IMR-90 (cell line): Measurements from ENCODE around the gene PRRC2B. TPM values are rescaled to one million over a fixed set of nuclear protein-coding genes. Genes with fewer than 3 reads are reported as not detected.
A peak's percentile ranks its signal among the peaks of the same experiment; 100 is the strongest.

ENCODE experiments used
- ATAC-seq: fragments of 200-7000 bp; cut with Tn5 transposase; 2 replicates; pipeline ENCODE4 v1.9.1; 2020; ENCODE audit warnings: low read depth, mild to moderate bottlenecking, moderate library complexity
- BruUV-seq: library from RNA; stranded (reverse); fragments of 400-500 nt; replicated peaks from 2 replicates; lab custom pipeline; 2021; lab: Mats Ljungman, UMichigan
- CTCF ChIA-PET: fragments of 300-600 bp; formaldehyde crosslinking; extraction: SDS; loops from one replicate; lab custom pipeline; 2021; ENCODE audit warnings: antibody characterized with exemption; lab: Yijun Ruan, JAX
- POLR2A ChIA-PET: fragments of 300-600 bp; sonication (Branson Sonifier 250); formaldehyde crosslinking; loops from one replicate; lab custom pipeline; 2022; ENCODE audit warnings: antibody characterized with exemption; ENCODE audit not compliant: unreplicated experiment; lab: Charles Lee
- DNase-seq: peaks from one replicate; pipeline ENCODE4 v3.0.0; 2013
- H2AFZ ChIP-seq: replicated peaks from 2 replicates; pipeline ENCODE3; 2013; ENCODE audit warnings: low read length, mild to moderate bottlenecking; ENCODE audit not compliant: poor library complexity
- H2AK5ac ChIP-seq: 2 replicates; pipeline ENCODE4 v1.6.1; 2013; ENCODE audit warnings: low read depth, low read length, inconsistent platforms
- H2AK9ac ChIP-seq: replicated peaks from 2 replicates; pipeline ENCODE3; 2013; ENCODE audit warnings: mild to moderate bottlenecking, low read depth, low read length, moderate library complexity; ENCODE audit not compliant: poor library complexity
- H2BK120ac ChIP-seq: 2 replicates; pipeline ENCODE4 v1.6.1; 2013; ENCODE audit warnings: low read depth, low read length, inconsistent platforms
- H2BK15ac ChIP-seq: 3 replicates; pipeline ENCODE4 v1.6.1; 2013; ENCODE audit warnings: low read depth, low read length, inconsistent platforms
- H2BK20ac ChIP-seq: 2 replicates; pipeline ENCODE4 v1.6.1; 2013; ENCODE audit warnings: low read depth, mild to moderate bottlenecking, inconsistent platforms, low read length, moderate library complexity
- H2BK5ac ChIP-seq: 2 replicates; pipeline ENCODE4 v1.6.1; 2013; ENCODE audit warnings: mild to moderate bottlenecking, low read depth, low read length, inconsistent platforms; ENCODE audit not compliant: poor library complexity, severe bottlenecking
- H3K14ac ChIP-seq: replicated peaks from 2 replicates; pipeline ENCODE4 v1.6.1; 2013; ENCODE audit warnings: low read depth, low read length, inconsistent platforms
- H3K18ac ChIP-seq: 2 replicates; pipeline ENCODE4 v1.6.1; 2013; ENCODE audit warnings: low read depth, low read length, control low read depth
- H3K23ac ChIP-seq: 2 replicates; pipeline ENCODE4 v1.6.1; 2013; ENCODE audit warnings: low read depth, low read length, inconsistent platforms
- H3K27ac ChIP-seq: 2 replicates; pipeline ENCODE4 v1.5.1; 2013; ENCODE audit warnings: mild to moderate bottlenecking, control low read depth, low read length; ENCODE audit not compliant: insufficient read depth
- H3K27me3 ChIP-seq: 2 replicates; pipeline ENCODE4 v1.6.1; 2013; ENCODE audit warnings: low read length; ENCODE audit not compliant: control insufficient read depth, insufficient read depth
- H3K36me3 ChIP-seq: 2 replicates; pipeline ENCODE4 v1.6.1; 2013; ENCODE audit warnings: low read length, mixed read lengths; ENCODE audit not compliant: control insufficient read depth, insufficient read depth
- H3K4ac ChIP-seq: 2 replicates; pipeline ENCODE4 v1.6.1; 2013; ENCODE audit warnings: low read depth, low read length, inconsistent platforms
- H3K4me1 ChIP-seq: 2 replicates; pipeline ENCODE4 v1.6.1; 2013; ENCODE audit warnings: low read length, mixed read lengths; ENCODE audit not compliant: control insufficient read depth, insufficient read depth
- H3K4me2 ChIP-seq: 2 replicates; pipeline ENCODE4 v1.6.1; 2013; ENCODE audit warnings: low read depth, mild to moderate bottlenecking, control low read depth, low read length, moderate library complexity
- H3K4me3 ChIP-seq: 2 replicates; pipeline ENCODE4 v1.5.1; 2013; ENCODE audit warnings: low read depth, mild to moderate bottlenecking, control low read depth, low read length, moderate library complexity; ENCODE audit not compliant: insufficient read depth
- H3K56ac ChIP-seq: 2 replicates; pipeline ENCODE4 v1.6.1; 2013; ENCODE audit warnings: low read length, inconsistent platforms; ENCODE audit not compliant: insufficient read depth; ENCODE audit errors: extremely low read depth
- H3K79me1 ChIP-seq, 2 experiments: 2 replicates each; pipeline ENCODE4 v1.6.1; 2013; ENCODE audit warnings: low read length in 2 of 2, inconsistent platforms in 1 of 2, low read depth in 1 of 2
- H3K9ac ChIP-seq: 2 replicates; pipeline ENCODE4 v1.6.1; 2013; ENCODE audit warnings: low read depth, low read length, control low read depth
- H3K9me1 ChIP-seq: 2 replicates; pipeline ENCODE4 v1.6.1; 2013; ENCODE audit warnings: low read length, inconsistent platforms; ENCODE audit not compliant: insufficient read depth
- H3K9me3 ChIP-seq: 2 replicates; pipeline ENCODE4 v1.6.1; 2013; ENCODE audit warnings: low read length; ENCODE audit not compliant: control insufficient read depth, insufficient read depth
- H4K20me1 ChIP-seq: 2 replicates; pipeline ENCODE4 v1.6.1; 2013; ENCODE audit warnings: low read length, inconsistent platforms; ENCODE audit not compliant: insufficient read depth
- H4K5ac ChIP-seq: 2 replicates; pipeline ENCODE4 v1.6.1; 2013; ENCODE audit warnings: mild to moderate bottlenecking, low read depth, low read length, control low read depth
- H4K8ac ChIP-seq, 2 experiments: 2 replicates each; pipeline ENCODE4 v1.6.1; 2013; ENCODE audit warnings: low read depth in 2 of 2, low read length in 2 of 2, control low read depth in 1 of 2, inconsistent platforms in 1 of 2
- H4K91ac ChIP-seq: 2 replicates; pipeline ENCODE4 v1.6.1; 2013; ENCODE audit warnings: low read depth, low read length, inconsistent platforms; ENCODE audit not compliant: insufficient read depth
- BHLHE40 ChIP-seq: fragments of 150-350 bp; IDR thresholded peaks from 2 replicates; pipeline ENCODE4 v1.6.1; 2016; ENCODE audit warnings: mild to moderate bottlenecking, low read depth, low read length
- CEBPB ChIP-seq: IDR thresholded peaks from 2 replicates; pipeline ENCODE4 v1.6.1; 2012; ENCODE audit warnings: low read depth, low read length, improper control_type of control experiment
- CHD1 ChIP-seq: IDR thresholded peaks from 2 replicates; pipeline ENCODE4 v1.6.1; 2012; ENCODE audit warnings: low read depth, low read length, improper control_type of control experiment
- FOS ChIP-seq: fragments of 150-350 bp; IDR thresholded peaks from 2 replicates; pipeline ENCODE4 v1.6.1; 2016; ENCODE audit warnings: low read depth, low read length
- MAFK ChIP-seq: IDR thresholded peaks from 2 replicates; pipeline ENCODE4 v1.6.1; 2012; ENCODE audit warnings: low read depth, low read length, improper control_type of control experiment
- MAZ ChIP-seq: IDR thresholded peaks from 2 replicates; pipeline ENCODE4 v1.6.1; 2012; ENCODE audit warnings: low read depth, mild to moderate bottlenecking, low read length, improper control_type of control experiment, moderate library complexity, borderline replicate concordance
- MXI1 ChIP-seq: IDR thresholded peaks from 2 replicates; pipeline ENCODE4 v1.6.1; 2012; ENCODE audit warnings: low read depth, mild to moderate bottlenecking, low read length, moderate library complexity, borderline replicate concordance
- NFE2L2 ChIP-seq: fragments of 150-350 bp; IDR thresholded peaks from 2 replicates; pipeline ENCODE4 v1.6.1; 2016; ENCODE audit warnings: low read depth, mild to moderate bottlenecking, low read length
- POLR2A ChIP-seq: IDR thresholded peaks from 2 replicates; pipeline ENCODE4 v1.6.1; 2012; ENCODE audit warnings: mild to moderate bottlenecking, low read depth, low read length
- RAD21 ChIP-seq: IDR thresholded peaks from 2 replicates; pipeline ENCODE4 v1.6.1; 2012; ENCODE audit warnings: low read length, improper control_type of control experiment
- RCOR1 ChIP-seq: IDR thresholded peaks from 2 replicates; pipeline ENCODE4 v1.6.1; 2012; ENCODE audit warnings: mild to moderate bottlenecking, low read length, improper control_type of control experiment; ENCODE audit not compliant: insufficient replicate concordance
- RFX5 ChIP-seq: IDR thresholded peaks from 2 replicates; pipeline ENCODE4 v1.8.0; 2012; ENCODE audit warnings: low read depth, mild to moderate bottlenecking, low read length, moderate library complexity
- SMC3 ChIP-seq: fragments of 150-350 bp; IDR thresholded peaks from 2 replicates; pipeline ENCODE4 v1.6.1; 2016; ENCODE audit warnings: low read depth, mild to moderate bottlenecking, antibody characterized with exemption, low read length, moderate library complexity
- WGBS, 2 experiments: methylation state at CpG; one replicate each; pipeline versions ENCODE4 v1.1.5 to v1.1.7; 2013; ENCODE audit warnings: missing lambda C conversion rate in 2 of 2; ENCODE audit not compliant: insufficient read length in 1 of 2; ENCODE audit errors: extremely low coverage in 2 of 2; 5-methylcytosine and 5-hydroxymethylcytosine counted together
- dilution Hi-C: fragments of 300-500 bp; cut with HindIII; formaldehyde crosslinking; loops from one replicate; pipeline ENCODE4 v1.14.3; 2018; ENCODE audit warnings: low sequenced_read_pairs; ENCODE audit not compliant: unreplicated experiment
- in situ Hi-C: fragments of 300-500 bp; cut with MboI; formaldehyde crosslinking; loops from 3 replicates; pipeline ENCODE4 v1.14.3; 2019; ENCODE audit warnings: low sequenced_read_pairs, inconsistent platforms, mixed read lengths
- intact Hi-C: fragments of 100-400 bp; cut with micrococcal nuclease; formaldehyde crosslinking; loops from 2 replicates; pipeline ENCODE4 v1.10.0; 2022
- polyA plus RNA-seq, 3 experiments: library from polyadenylated mRNA; depleted of rRNA; stranded (reverse); fragments of >200 nt; gene quantifications; 2 replicates each; pipeline ENCODE4 v1.2.3, GENCODE V29; 2012; ENCODE audit warnings: low replicate concordance in 1 of 3
- total RNA-seq: library from RNA; depleted of rRNA; stranded (reverse); fragments of >200 nt; gene quantifications from 2 replicates; pipeline ENCODE4 v1.2.3, GENCODE V29; 2012
- TF ChIP-seq, protein P1 (sequence below): fragments of 150-350 bp; IDR thresholded peaks from 2 replicates; pipeline ENCODE4 v1.6.1; 2016; ENCODE audit warnings: low read depth, mild to moderate bottlenecking, low read length, moderate library complexity, borderline replicate concordance
- TF ChIP-seq, protein P2 (sequence below): fragments of 150-350 bp; IDR thresholded peaks from 2 replicates; pipeline ENCODE4 v1.6.1; 2017; ENCODE audit warnings: mild to moderate bottlenecking, antibody characterized with exemption, low read length, low read depth
- TF ChIP-seq, protein P3 (sequence below): conservative IDR thresholded peaks from 2 replicates; pipeline ENCODE4 v1.5.1; 2012; ENCODE audit warnings: mild to moderate bottlenecking, low read depth, low read length, improper control_type of control experiment

PRRC2B gene
- total and polyA plus RNA-seq, 2 of the 4 experiments (the other 2 are of a cell fraction) = 19.4 to 39.1 TPM

DNA sequence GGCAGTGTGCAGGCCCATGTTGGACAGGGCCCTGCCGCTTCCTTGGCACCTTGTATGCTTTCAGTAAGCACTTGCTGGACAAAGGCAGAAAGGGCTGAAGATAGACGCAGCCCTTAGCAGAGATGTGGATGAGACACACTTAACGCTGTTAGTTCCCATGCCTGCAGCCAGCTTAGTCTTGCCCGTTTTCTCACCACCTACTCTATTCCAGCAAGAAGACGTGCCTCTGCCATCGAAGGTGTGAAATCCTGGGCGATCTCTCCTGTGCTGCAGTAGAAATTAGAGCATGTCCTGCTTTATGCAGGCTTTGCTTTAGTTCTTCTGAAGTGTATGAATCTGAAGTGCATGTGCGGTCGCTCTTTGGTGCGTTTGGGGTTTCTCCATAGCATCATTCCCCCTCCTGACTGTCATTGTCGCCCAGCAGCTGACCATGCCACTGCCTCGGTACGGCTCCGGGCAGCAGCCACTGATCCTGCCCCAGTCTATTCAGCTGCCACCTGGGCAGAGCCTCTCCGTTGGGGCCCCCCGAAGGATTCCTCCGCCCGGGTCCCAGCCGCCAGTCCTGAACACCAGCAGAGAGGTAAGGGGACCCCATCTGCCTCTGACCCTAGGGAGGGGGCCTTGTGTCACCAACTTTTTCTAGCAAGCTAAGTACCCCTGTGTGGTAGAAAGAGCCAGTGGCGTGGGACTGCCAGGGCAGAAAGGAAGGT, 97.3 kb downstream of the PRRC2B start:
- ATAC-seq (no peak), DNase-seq (no peak)
- H3K4ac ChIP-seq = no peak overlapping the region
- H3K23ac ChIP-seq = no peak overlapping the region
- in situ Hi-C loops (no loop called here), dilution Hi-C loops (no loop called here), intact Hi-C loops (no loop called here)
- H4K5ac ChIP-seq = no peak overlapping the region
- peak overlapping the region; percentile 11 for H2AK9ac ChIP-seq
- no peak overlapping the region for H3K4me2 ChIP-seq
- H3K4me3 ChIP-seq = no peak overlapping the region
- no peak overlapping the region for H2BK20ac ChIP-seq
- H3K79me1 ChIP-seq = peaks cover 16 to 46% of the 10 kb centered on the region in 2 experiments
- H3K4me1 ChIP-seq = no peaks in the 10 kb centered on the region
- H3K9me1 ChIP-seq = no peaks in the 10 kb centered on the region
- CTCF ChIA-PET = no interaction called here
- POLR2A ChIA-PET = no interaction called here
- H3K14ac ChIP-seq = no peak overlapping the region
- H3K9me3 ChIP-seq = no peaks in the 10 kb centered on the region
- TF ChIP-seq CHD1 (no peak), RCOR1 (no peak), NFE2L2 (no peak), FOS (no peak), RFX5 (no peak), MAZ (no peak), POLR2A (no peak), MXI1 (no peak), CEBPB (no peak), SMC3 (no peak), RAD21 (no peak), BHLHE40 (no peak), MAFK (no peak)
- TF ChIP-seq, protein P1, sequence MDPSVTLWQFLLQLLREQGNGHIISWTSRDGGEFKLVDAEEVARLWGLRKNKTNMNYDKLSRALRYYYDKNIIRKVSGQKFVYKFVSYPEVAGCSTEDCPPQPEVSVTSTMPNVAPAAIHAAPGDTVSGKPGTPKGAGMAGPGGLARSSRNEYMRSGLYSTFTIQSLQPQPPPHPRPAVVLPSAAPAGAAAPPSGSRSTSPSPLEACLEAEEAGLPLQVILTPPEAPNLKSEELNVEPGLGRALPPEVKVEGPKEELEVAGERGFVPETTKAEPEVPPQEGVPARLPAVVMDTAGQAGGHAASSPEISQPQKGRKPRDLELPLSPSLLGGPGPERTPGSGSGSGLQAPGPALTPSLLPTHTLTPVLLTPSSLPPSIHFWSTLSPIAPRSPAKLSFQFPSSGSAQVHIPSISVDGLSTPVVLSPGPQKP = no peak
- TF ChIP-seq, protein P2, sequence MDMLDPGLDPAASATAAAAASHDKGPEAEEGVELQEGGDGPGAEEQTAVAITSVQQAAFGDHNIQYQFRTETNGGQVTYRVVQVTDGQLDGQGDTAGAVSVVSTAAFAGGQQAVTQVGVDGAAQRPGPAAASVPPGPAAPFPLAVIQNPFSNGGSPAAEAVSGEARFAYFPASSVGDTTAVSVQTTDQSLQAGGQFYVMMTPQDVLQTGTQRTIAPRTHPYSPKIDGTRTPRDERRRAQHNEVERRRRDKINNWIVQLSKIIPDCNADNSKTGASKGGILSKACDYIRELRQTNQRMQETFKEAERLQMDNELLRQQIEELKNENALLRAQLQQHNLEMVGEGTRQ = no peak
- TF ChIP-seq, protein P3, sequence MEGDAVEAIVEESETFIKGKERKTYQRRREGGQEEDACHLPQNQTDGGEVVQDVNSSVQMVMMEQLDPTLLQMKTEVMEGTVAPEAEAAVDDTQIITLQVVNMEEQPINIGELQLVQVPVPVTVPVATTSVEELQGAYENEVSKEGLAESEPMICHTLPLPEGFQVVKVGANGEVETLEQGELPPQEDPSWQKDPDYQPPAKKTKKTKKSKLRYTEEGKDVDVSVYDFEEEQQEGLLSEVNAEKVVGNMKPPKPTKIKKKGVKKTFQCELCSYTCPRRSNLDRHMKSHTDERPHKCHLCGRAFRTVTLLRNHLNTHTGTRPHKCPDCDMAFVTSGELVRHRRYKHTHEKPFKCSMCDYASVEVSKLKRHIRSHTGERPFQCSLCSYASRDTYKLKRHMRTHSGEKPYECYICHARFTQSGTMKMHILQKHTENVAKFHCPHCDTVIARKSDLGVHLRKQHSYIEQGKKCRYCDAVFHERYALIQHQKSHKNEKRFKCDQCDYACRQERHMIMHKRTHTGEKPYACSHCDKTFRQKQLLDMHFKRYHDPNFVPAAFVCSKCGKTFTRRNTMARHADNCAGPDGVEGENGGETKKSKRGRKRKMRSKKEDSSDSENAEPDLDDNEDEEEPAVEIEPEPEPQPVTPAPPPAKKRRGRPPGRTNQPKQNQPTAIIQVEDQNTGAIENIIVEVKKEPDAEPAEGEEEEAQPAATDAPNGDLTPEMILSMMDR = no peak
- H3K27ac ChIP-seq = no peak overlapping the region
- no peak overlapping the region for H2BK15ac ChIP-seq
- H2BK120ac ChIP-seq = no peak overlapping the region
- H2BK5ac ChIP-seq = no peak overlapping the region
- whole genome bisulfite sequencing, 2 experiments = 98% methylated on average over 8 of the region's 20 CpGs; no CpG with 5 or more reads in 1 of the 2 experiments
- no peak overlapping the region for H3K9ac ChIP-seq
- no peak overlapping the region for H4K91ac ChIP-seq
- BruUV-seq = no TSS peak
- H3K18ac ChIP-seq = no peak overlapping the region
- H3K27me3 ChIP-seq = no peaks in the 10 kb centered on the region
- H4K8ac ChIP-seq = no peak overlapping the region
- H2AFZ ChIP-seq = no peak overlapping the region
- no peak overlapping the region for H2AK5ac ChIP-seq
- H3K36me3 ChIP-seq = peaks cover 92% of the 10 kb centered on the region
- no peak overlapping the region for H3K56ac ChIP-seq
- H4K20me1 ChIP-seq = peaks cover 12% of the 10 kb centered on the region; the same call in 1 of the 2 replicates
